ENCODE data around the gene RAB44. TPM values are rescaled to one million over a fixed set of nuclear protein-coding genes. Genes with fewer than 3 reads are reported as not detected.

The RAB44 gene
- total RNA-seq, 1 experiment from 2014 or later, result under 0.01 TPM

DNA sequence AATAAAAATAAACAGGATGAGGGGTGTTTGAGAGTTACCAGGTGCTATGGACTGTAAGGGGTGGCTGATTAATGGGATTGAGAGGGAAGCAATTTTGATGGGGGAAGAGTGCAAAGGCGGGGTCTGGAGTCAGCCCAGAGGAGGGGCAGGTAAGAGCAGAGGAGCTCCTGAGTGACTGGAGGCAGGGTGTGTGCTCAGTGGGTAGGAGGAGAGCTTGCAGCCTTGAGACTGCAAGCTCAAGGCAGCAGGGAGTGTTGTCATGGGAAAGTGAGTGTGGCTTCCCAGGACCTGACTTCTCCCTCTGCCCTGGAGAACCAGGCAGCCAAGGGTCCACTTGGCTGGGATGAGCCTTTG, 54.2 kb downstream of the RAB44 start:
- no peak for DNase-seq (ENCODE audit: low read depth)

DNA sequence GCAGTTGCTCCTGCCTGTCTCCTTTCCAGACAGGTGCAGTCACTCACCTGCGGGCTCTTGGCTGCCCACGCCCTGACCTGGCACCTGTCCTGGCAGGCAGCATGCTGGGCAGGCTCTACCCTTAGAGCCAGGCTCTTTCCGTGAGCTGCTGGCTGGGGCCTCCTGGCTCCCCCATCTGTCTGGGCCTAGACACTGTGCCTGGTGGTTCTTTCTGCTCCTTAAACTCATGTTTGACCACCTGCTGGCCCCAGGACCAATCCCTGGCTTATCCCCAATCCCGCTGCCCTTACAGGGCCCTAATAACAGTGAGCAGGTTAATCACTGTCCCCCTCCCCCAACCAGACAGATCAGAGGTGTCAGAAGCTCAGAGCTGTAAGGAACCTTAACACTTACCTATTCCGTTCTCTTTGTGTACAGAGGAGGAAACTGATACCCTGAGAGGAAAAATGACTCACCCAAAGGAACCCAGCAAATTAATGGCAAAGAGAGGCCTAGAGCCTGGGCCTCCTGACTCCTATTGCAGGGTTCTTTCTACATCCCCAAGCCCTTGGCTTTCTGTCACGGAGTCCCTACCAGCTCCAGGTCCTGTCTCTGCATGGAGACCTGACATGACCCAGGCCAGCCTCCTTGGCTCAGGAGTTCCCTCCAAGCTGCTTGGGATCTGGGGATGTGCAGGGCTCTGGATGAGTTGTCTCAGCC, 54.7 kb downstream of the RAB44 start:
- peak; percentile 50 for DNase-seq (ENCODE audit: low read depth)

DNA sequence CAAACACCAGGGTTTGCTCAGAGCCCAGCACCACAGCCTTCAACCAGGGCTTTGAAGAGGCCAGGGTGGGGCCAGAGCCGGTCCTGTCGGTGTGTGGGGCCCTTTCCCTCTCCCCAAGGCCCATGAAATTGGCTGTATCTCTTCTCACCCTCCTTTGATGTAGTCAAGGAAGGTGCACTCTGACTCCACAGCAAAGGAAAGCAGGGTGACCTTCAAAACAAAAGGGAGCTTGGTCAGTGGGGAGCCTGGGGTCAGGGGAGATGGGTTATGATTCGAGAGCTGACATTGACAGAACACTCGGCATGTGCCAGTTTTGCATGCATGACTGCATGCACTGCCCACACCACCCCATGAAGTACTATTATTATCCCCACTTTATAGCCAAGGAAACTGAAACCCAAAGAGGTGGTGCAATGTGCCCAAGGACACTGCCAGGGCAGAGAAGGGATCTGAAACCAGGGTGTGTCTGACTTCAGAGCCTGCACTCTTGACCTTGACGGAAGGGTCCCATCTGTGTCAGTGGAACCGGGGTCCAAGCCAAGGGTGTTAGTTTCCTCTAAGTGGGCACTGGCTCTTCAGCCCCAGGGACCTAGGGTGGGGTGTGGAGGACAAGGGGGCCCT, 55.4 kb downstream of the RAB44 start:
- DNase-seq (ENCODE audit: low read depth), result no peak

DNA sequence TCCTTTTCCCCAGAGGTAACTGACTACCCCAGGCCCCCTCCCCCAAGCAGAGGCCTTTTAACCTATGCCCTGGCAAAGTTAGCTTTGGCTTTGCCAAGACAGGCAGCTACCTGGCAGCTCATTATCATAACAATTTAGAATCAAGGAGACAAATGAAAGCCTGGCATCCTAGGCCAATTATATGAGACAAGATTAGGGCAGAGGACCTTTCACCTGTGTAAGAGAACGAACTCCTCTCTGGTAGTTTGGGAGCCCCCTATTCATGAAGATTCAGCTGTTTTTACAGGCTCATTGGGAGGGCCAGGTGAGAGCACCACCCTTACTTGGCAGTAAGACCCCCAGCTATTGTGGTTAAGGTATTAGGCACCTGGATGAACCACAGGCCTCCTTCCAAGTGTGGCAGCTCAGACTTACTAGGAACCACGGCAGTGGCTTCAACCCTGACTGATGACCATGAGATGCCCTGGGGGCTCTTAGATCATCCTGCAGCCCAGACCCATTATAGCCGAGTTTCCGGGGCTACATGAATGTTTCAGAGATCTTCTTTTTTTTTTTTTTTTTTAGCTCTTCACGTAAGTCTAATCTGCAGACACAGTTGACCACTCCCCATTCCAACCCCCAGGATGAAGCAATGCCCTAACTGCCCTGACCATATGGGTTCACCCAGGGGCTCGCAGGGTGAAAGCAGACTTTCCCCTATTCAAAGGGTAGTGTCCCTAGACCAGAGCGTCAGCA, 56.2 kb downstream of the RAB44 start:
- DNase-seq (ENCODE audit: low read depth), result peak; percentile 62

DNA sequence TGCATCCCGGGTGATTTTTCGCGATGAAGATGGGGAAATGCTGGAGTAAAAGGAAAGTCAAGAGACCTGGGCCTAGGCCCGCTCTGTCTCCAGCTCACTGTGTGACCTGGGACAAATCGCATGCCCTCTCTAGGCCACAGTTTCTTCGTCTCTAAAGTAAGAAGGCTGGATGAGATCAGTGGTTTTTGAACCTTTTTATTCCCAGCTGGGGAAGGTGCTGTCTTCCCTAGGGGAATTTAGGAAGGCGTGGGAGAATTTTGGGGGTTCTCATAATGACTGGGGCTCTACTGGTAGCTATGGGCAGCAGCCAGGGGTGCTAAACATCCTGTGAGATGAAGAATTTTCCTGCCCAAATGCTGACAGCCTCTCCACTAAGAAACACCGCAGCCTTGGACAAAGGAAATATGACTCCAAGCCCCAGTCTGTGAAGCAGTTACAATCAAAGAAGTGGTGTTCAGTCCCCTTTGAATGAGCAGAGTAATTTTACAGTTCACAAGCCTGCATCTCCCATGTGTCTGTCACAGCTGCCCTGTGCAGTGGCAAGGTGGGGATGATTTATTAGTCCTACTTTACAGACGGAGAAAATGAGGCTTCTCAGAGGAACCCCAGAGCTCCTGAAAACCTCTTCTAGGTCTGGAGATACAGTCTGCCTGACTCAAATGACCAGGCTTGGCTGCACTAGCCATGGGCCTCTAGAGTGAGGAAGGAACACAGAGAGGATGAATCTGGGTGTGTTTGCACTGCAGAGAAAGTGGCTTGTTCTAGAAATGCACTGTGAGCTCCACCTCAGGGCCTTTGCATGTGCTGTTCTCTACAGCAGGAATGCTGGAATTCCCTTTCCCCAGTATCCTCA, 57.2 kb downstream of the RAB44 start:
- peak; percentile 36 for DNase-seq (ENCODE audit: low read depth)

DNA sequence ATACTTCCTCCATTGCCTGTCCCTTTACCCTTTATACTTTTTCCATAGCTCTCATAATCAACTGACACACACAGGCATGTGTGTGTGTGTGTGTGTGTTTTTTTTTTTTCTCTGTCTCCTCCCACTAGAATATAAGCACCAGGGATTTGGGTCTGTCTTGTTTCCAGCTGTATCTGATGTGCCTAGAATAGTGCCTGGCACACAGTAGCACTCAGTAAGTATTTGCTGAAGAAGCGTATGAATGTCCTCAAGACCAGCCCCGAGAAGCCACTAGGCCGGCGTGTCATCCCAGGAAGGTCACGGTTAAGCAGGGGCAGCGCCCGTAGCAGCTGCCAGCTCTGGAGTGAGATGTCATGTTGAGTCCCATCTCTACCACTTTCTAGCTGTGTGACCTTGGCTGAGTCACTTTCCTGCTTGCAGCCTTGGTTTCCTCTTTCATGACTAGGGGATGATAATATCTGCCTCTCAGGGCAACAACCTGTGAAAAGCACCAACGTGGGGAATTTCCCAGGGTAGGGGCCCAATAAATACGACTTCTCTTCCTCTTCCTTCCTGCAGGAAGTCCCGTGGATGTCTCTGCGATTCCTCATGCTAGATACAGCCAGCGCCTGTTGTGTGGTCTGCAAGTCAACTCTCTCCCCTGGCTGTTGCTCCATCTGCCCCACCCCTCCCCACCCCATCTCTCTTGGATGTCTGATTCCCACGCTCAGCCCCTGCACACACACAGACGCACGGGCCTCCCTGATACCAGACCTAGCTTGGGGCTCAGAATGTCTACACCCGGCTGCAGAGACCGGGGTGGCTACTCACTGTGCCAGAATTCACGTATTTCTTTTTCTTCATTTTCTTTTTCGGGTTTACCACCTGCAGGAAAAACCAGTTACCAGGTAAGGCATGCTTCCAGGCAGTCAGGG, 58.1 kb downstream of the RAB44 start:
- peak; percentile 90 for DNase-seq (ENCODE audit: low read depth)

DNA sequence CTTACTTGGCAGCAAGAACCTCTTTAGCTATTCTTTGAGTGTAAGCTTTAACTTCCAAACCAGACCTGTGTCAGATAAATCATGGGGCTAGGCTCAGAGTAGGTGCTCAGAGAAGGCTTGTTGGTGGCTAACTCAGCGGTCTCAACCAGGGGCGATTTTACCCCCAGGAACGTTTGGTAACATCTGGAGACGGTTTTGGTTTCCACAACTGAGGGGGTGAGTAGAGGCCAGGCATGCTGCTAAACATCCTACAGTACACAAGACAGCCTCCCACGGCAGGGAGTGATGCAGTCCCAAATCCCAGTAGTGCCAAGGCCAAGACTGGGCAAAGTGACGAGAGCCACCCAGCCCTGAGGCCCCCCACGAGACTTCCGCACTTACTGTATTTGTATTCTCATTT, 59.2 kb downstream of the RAB44 start:
- peak; percentile 45 for DNase-seq (ENCODE audit: low read depth)

DNA sequence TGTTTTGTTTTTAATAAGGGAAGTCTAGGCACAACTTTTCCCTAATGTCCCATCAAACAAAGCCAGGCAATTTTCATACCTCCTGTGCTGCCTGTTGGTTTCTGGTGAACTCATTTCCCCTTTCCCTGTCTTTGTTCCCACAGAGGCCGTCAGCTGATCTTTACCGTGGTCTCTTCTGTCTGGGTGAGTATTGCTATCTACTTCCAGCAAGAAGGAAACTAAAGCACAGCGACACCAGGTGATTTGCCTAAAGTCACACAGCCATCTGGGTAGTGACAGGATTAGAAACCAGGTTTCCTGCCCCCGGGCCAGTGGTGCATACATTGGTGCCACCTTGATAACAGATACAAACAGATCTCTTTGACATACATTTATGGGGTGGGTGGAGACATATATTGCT, 59.6 kb downstream of the RAB44 start:
- peak; percentile 55 for DNase-seq (ENCODE audit: low read depth)

DNA sequence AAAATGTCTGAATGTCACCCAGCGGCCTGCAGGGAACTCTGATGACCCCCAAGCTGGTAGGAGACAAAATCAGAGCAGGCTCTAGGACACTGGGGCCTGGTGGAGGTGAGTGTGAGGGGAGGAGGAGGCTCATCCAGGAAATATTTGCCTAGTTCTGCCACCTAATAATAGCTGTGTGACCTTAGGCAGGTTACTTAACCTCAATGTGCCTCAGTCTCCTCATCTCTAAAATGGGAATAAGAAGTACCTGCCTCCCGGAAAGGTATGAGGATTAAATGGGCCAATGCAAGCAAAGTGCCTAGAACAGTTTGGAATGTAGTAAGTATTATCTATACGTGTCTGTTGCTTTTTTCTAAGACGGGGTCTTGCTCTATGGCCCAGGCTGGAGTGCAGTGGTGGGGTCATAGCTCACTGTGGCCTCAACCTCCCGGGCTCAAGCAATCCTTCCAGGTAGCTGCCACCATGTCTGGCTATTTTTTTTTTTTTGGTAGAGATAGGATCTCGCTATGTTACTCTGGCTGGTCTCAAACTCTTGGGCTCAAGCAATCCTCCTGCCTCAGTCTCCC, 60.4 kb downstream of the RAB44 start:
- DNase-seq (ENCODE audit: low read depth), result no peak

DNA sequence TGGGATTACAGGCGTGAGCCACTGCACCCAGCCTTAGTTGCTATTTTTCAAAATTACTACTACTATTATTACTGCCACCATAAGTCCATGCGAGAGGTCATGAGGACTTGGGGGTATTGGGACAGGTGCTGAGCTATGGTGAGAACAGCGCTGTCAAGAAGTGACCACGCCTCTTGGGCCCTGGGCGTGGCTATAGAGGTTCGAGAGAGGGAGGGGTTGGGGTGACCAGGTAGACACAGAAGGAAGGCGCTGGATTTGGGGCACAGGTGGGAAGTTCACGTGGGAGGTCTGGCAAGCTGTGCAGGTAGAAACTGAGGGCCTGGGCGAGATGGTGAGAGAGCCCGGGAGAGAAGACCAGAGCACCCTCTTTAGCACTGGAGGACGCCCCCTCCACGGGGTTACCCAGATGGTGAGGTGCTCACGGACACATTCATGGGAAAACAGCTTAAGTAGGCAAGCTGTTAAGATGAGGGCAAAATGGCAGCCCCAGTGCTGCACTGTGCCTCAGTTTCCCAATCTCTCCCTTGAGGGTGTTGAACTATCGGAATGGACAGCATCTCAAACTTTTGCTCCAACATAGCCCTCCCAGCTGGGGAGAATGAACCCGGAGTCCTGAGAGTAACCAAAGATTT, 61.0 kb downstream of the RAB44 start:
- no peak for DNase-seq (ENCODE audit: low read depth)

DNA sequence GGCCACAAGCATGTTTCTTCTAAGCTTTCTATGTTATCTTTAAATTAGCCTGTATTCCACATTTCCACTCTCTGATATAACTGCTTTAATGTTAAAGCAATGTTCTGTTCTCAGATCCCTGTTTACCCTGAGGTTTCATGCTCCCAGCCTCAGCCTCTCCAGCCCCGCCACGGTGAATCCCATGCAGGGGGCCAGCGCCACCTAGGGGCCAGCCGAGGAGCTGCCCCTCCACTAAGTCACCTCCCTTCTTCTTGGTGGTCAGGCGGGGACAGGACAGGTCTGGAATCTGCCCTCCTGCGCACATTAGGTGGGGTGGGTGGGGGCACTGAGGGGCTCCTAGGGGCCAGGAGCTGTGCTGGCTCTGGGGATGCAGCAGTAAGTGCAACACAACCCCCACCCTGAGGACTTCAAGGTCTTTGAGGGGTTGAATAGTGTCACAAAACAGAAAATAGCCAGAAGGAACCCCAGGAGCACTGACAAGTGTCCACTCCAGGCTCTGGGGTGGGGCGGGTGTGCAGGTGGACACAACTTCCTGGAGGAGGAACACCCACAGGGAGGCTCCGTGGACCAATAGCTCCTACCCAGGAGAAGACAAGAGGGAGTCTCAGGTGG, 61.6 kb downstream of the RAB44 start:
- DNase-seq (ENCODE audit: low read depth), result peak; percentile 86

DNA sequence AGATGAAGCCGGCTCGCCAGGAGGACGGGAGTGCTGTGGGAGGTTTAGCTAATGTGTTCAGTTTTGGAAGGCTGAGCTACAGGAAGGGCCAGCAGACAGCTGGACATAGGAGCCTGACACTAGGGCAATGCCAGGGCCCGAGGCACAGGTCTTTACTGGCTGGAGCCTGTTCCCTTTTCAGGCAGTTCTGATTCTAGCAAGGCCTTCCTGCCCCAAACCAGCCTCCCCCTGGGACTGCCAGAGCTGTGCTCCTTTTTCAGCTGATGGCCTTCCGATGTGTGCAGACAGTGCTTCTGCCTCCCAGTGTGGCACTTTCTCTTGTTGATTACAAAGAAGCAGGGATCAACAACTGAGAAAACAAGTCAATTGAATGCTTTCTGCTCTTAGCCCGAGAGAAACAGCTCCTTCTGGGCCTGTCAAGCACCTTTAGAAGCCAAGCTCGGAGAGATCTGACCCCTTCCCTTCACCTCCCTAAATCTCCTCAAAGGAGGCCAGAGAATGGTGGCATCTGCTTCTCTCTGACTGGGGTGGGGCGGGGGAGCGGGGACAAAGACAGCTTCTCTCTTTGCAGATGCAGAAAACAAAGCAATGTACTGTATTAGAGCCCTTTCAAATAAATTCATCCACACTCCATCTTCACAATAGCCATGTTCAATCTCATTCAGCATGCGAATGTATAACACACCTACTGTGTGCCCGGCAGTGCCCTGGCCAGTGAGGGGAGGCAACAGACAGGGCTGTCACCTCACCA, 63.2 kb downstream of the RAB44 start:
- no peak for DNase-seq (ENCODE audit: low read depth)

DNA sequence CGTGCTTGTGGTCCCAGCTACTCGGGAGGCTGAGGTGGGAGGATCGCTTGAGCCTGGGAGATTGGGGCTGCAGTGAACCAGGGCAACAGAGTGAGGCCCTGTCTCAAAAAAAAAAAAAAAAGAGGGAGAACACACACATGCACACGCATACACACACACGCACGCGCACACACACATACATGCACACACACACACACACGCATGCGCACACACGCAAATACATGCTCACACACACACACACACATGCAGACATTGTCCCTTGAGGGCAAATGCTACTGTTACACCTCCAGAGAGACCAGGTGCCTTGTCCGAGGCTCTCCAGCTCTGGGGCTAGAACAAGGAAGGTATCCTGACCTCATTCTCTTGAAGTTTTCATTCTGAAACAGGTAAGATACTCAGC, 64.5 kb downstream of the RAB44 start:
- DNase-seq (ENCODE audit: low read depth), result no peak

DNA sequence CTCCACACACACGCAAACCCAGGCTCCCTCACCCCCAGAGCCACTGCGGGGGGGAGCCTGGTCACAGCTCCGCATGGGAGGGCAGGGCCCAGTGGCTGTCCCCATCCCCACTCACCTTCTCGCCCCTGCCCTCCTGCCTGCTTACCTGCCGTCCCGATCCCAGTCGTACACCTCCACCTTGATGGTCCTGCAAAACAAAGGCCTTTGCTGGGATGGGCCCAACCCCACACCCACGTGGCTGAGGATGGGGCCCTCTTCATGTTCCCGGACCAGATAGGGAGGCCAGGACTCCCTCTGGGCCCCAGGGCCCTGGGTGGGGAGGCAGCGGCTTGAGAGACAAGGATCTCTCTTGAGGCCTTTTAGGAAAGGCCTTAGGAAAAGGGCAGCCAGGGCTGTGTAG, 67.6 kb downstream of the RAB44 start:
- no peak for DNase-seq (ENCODE audit: low read depth)

DNA sequence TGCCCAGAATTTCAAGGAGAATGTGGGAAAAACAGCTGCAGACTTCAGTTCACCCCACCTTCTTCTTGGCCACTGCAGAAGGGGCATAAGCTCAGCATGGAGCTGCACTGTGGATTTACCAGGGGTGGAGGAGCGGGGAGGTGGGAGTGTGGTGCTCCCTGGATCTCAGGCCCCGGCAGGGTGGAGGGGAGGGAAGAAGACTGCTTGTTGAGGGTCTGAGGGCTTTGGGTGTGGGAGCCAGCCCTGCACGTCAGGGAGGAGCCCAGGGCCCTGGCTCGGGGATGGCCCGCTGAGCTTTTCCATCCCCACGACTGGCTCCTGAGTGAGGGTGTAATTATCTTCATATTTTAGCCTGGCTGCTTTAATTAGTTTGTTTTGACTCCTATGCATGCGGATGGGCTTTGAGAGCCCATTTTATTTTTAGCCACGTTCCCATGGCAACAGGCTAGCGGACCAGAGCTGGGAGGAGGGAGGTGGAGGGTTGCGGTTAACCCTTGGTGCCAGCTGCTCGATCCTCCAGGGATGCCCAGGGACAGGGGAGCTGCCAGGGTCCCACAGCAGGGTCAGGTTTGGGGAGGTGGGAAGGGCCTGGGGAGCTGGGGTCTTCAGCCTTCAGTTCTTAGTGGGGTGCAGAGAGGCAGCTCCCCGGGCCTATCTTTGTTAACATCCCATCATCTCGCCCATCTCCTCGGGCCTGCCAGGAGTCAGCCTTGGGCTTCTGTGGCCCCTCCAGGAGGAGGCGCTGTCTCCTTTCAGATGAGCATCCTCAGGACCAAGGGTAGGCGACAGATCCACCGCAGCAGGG, 68.2 kb downstream of the RAB44 start:
- peak; percentile 87 for DNase-seq (ENCODE audit: low read depth)

DNA sequence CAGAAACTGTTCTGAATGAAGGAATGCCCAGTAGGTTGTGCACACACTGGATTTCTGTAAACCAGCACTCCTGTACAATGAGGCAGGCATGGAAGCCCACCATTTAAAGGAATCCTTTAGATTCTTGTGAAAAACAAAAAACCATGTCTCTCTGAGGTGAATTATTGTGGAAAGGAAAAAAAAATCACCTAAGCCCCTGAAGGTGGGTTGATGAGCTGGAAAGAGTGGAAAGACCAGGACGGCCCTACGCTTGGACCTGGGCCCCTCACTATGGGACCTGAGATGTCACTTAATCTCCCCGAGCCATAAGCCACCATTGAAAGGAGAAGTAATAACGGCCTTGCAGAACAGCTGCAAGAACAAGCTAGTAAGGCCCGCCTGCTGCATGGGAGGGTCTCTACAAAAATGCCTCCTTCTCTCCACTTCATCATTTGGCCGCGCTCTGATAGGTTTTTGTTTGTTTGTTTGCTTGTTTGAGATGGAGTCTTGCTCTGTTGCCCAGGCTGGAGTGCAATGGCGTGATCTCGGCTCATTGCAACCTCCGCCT, 68.8 kb downstream of the RAB44 start:
- no peak for DNase-seq (ENCODE audit: low read depth)

DNA sequence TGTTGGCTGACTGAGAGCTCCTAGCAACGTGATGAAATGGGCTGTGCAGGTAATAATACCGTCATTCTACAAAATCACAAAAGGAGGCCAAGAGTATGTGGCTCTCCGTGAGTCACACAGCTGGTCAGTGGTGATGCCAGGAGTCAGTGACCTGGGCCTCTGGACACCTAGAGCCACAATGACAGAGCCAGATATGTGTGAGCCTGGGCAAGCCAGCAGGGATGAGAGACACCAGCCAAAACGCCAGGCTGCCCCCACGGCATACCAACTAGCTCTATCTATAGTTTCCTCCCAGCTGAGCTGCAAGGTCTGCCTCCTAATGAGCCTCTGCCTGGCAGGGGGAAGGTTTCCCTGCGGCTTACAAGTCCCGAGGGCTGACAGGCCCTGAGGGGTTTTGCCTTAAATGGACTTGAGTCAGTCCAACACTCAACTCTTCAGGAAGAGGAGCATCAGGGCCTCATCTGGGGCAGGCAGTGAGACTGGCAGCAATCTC, 71.6 kb downstream of the RAB44 start:
- peak; percentile 68 for DNase-seq (ENCODE audit: low read depth)

Measured in Daoy (cell line).